ENCODE data around the gene TTC28.

The TTC28 gene

DNA sequence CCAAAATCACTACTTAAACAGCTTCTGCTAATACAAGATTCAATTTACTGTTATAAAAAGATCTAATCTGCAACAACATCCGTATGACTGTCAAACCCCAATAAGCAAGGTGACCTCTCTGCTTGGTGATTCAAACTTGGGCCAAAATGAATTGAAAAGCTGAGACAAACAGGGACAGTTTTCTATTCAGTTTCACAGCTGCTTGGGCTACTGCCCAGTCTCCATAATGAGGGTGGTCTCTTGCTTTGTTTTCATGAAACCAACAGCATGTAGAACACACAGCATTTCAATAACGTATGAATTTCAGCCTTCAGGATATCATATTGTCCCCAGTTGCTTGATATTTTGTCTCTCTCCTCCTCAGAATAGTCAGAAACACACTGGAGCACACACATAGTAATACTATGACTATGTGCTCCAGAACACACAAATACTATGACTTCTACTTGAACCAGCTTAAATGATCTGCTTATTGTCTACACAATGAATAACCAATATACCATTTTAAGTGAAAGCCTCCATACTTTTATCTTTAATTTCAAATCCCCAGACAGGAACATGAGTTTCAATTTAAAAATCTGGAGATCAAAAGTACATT is 285.0 kb downstream of the TTC28 start:
- Histone ChIP-seq H3K27me3 (ENCODE audit: insufficient read depth, low read length, poor library complexity, severe bottlenecking) (no peaks in the 10 kb centered on the region), H3K4me2 (ENCODE audit: low read depth, low read length, poor library complexity, severe bottlenecking) (no peak overlapping the region)

GRCh38 chr22:28381429-28382167 is 298.0 kb downstream of the TTC28 start:
- Histone ChIP-seq H3K79me2 (ENCODE audit: insufficient read depth, low read length) (peaks cover 87% of the 10 kb centered on the region), H3K4me2 (ENCODE audit: low read depth, low read length, poor library complexity, severe bottlenecking) (no peak overlapping the region), H3K4me1 (ENCODE audit: insufficient read depth, low read length, poor library complexity, severe bottlenecking) (peaks cover 16% of the 10 kb centered on the region), H3K9me2 (replicated peaks; ENCODE audit: low read depth, low read length) (no peaks in the 10 kb centered on the region), H3K9me3 (ENCODE audit: insufficient read depth, low read depth, low read length) (no peaks in the 10 kb centered on the region), H4K20me1 (ENCODE audit: insufficient read depth, low read length, poor library complexity, severe bottlenecking) (peaks cover 40% of the 10 kb centered on the region), H3K9ac (ENCODE audit: low read depth, low read length, poor library complexity, severe bottlenecking) (no peak overlapping the region), H2AFZ (ENCODE audit: low read length) (no peak overlapping the region), H3K27me3 (ENCODE audit: insufficient read depth, low read length, poor library complexity, severe bottlenecking) (no peaks in the 10 kb centered on the region), H3K4me3 (ENCODE audit: low read length, poor library complexity, severe bottlenecking) (no peak overlapping the region), H3F3A (ENCODE audit: low read depth) (no peaks in the 10 kb centered on the region), H3K36me3 (ENCODE audit: insufficient read depth, low read length) (no peaks in the 10 kb centered on the region; the same call in 1 of the 2 replicates)
- TF ChIP-seq, protein P1, sequence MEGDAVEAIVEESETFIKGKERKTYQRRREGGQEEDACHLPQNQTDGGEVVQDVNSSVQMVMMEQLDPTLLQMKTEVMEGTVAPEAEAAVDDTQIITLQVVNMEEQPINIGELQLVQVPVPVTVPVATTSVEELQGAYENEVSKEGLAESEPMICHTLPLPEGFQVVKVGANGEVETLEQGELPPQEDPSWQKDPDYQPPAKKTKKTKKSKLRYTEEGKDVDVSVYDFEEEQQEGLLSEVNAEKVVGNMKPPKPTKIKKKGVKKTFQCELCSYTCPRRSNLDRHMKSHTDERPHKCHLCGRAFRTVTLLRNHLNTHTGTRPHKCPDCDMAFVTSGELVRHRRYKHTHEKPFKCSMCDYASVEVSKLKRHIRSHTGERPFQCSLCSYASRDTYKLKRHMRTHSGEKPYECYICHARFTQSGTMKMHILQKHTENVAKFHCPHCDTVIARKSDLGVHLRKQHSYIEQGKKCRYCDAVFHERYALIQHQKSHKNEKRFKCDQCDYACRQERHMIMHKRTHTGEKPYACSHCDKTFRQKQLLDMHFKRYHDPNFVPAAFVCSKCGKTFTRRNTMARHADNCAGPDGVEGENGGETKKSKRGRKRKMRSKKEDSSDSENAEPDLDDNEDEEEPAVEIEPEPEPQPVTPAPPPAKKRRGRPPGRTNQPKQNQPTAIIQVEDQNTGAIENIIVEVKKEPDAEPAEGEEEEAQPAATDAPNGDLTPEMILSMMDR (conservative IDR thresholded peaks at IDR 0.05; ENCODE audit: low read length) = no peak
- TF ChIP-seq EZH2phosphoT487 (IDR thresholded peaks at IDR 0.05; ENCODE audit: borderline replicate concordance) = no peak

More for the DNA sequence above, 285.0 kb downstream of the TTC28 start:
- Histone ChIP-seq H3F3A (ENCODE audit: low read depth) (no peaks in the 10 kb centered on the region), H3K9me3 (ENCODE audit: insufficient read depth, low read depth, low read length) (no peaks in the 10 kb centered on the region), H2AFZ (ENCODE audit: low read length) (no peak overlapping the region), H3K9me2 (replicated peaks; ENCODE audit: low read depth, low read length) (no peaks in the 10 kb centered on the region), H3K4me3 (ENCODE audit: low read length, poor library complexity, severe bottlenecking) (no peak overlapping the region), H3K36me3 (ENCODE audit: insufficient read depth, low read length) (no peaks in the 10 kb centered on the region), H3K9ac (ENCODE audit: low read depth, low read length, poor library complexity, severe bottlenecking) (no peak overlapping the region), H3K79me2 (ENCODE audit: insufficient read depth, low read length) (peaks cover 69% of the 10 kb centered on the region), H3K4me1 (ENCODE audit: insufficient read depth, low read length, poor library complexity, severe bottlenecking) (peaks cover 21% of the 10 kb centered on the region), H4K20me1 (ENCODE audit: insufficient read depth, low read length, poor library complexity, severe bottlenecking) (peaks cover 57% of the 10 kb centered on the region)
- no peak for TF ChIP-seq EZH2phosphoT487 (IDR thresholded peaks at IDR 0.05; ENCODE audit: borderline replicate concordance)
- TF ChIP-seq, protein P1 (conservative IDR thresholded peaks at IDR 0.05; ENCODE audit: low read length) = no peak

- Histone ChIP-seq H3K4me1 (ENCODE audit: insufficient read depth, low read length, poor library complexity, severe bottlenecking) (peaks cover 24% of the 10 kb centered on the region), H3K36me3 (ENCODE audit: insufficient read depth, low read length) (no peaks in the 10 kb centered on the region), H3K79me2 (ENCODE audit: insufficient read depth, low read length) (peaks cover 93% of the 10 kb centered on the region), H3K4me3 (ENCODE audit: low read length, poor library complexity, severe bottlenecking) (no peak overlapping the region), H3K9me2 (replicated peaks; ENCODE audit: low read depth, low read length) (no peaks in the 10 kb centered on the region), H3K27me3 (ENCODE audit: insufficient read depth, low read length, poor library complexity, severe bottlenecking) (no peaks in the 10 kb centered on the region), H2AFZ (ENCODE audit: low read length) (no peak overlapping the region), H3K9ac (ENCODE audit: low read depth, low read length, poor library complexity, severe bottlenecking) (no peak overlapping the region), H3K4me2 (ENCODE audit: low read depth, low read length, poor library complexity, severe bottlenecking) (peak overlapping the region; percentile 56), H3K9me3 (ENCODE audit: insufficient read depth, low read depth, low read length) (no peaks in the 10 kb centered on the region), H4K20me1 (ENCODE audit: insufficient read depth, low read length, poor library complexity, severe bottlenecking) (peaks cover 49% of the 10 kb centered on the region), H3F3A (ENCODE audit: low read depth) (no peaks in the 10 kb centered on the region)
- no peak for TF ChIP-seq EZH2phosphoT487 (IDR thresholded peaks at IDR 0.05; ENCODE audit: borderline replicate concordance)
- TF ChIP-seq, protein P1 (conservative IDR thresholded peaks at IDR 0.05; ENCODE audit: low read length) = no peak
These were observed 299.7 kb downstream of the TTC28 start for GRCh38 chr22:28379951-28380350.

Data from Loucy (cell line).